Measurements from ENCODE around the gene CRYGC. TPM values are rescaled to one million over a fixed set of nuclear protein-coding genes. Genes with fewer than 3 reads are reported as not detected.

Gene CRYGC
- total and polyA plus RNA-seq, 2 of the 13 experiments (the other 11 are each of a cell fraction or from before 2014, with no cell fraction given): 0.20 to 0.27 TPM

- no peak for TF ChIP-seq RAD51 (IDR thresholded peaks at IDR 0.05; ENCODE audit: borderline replicate concordance)
- TF ChIP-seq MED8 (CRISPR knock-in tag; IDR thresholded peaks at IDR 0.05; ENCODE audit: insufficient replicate concordance): no peak
- TF ChIP-seq ZNF234 (CRISPR knock-in tag; conservative IDR thresholded peaks at IDR 0.05): no peak
- TF ChIP-seq TFE3 (CRISPR knock-in tag; IDR thresholded peaks at IDR 0.05): peak; percentile 35; the same call in 1 of the 2 replicates
- TF ChIP-seq PHF5A (CRISPR knock-in tag; IDR thresholded peaks at IDR 0.05; ENCODE audit: low read depth, unreplicated experiment): no peak
- TF ChIP-seq GTF2F1 (IDR thresholded peaks at IDR 0.05; ENCODE audit: low read length): no peak
- TF ChIP-seq E2F1 (CRISPR knock-in tag; IDR thresholded peaks at IDR 0.05): no peak
- TF ChIP-seq EP300 (IDR thresholded peaks at IDR 0.05; ENCODE audit: low read depth in 2 of 2, low read length in 2 of 2): peak in 1 of 2 experiments; percentile 34; a peak in 1 of 4 replicates
- TF ChIP-seq EP300 (CRISPR knock-in tag; IDR thresholded peaks at IDR 0.05; ENCODE audit: borderline replicate concordance): no peak
- no peak for TF ChIP-seq BRD4 (CRISPR knock-in tag; IDR thresholded peaks at IDR 0.05)
- TF ChIP-seq THAP11 (CRISPR knock-in tag; IDR thresholded peaks at IDR 0.05): peak; percentile 45; the same call in 1 of the 2 replicates
- TF ChIP-seq ZNF773 (CRISPR knock-in tag; IDR thresholded peaks at IDR 0.05; ENCODE audit: borderline replicate concordance): no peak
- TF ChIP-seq GATA4 (IDR thresholded peaks at IDR 0.05; ENCODE audit: borderline replicate concordance, low read depth): no peak
- TF ChIP-seq ZSCAN30 (CRISPR knock-in tag; IDR thresholded peaks at IDR 0.05): no peak
- TF ChIP-seq ATF7-NPFF (CRISPR knock-in tag; IDR thresholded peaks at IDR 0.05; ENCODE audit: low read depth): no peak
- TF ChIP-seq ZNF121 (CRISPR knock-in tag; IDR thresholded peaks at IDR 0.05): no peak
- TF ChIP-seq TBP (CRISPR knock-in tag; IDR thresholded peaks at IDR 0.05): no peak
- TF ChIP-seq ERF (CRISPR knock-in tag; IDR thresholded peaks at IDR 0.05): no peak
- TF ChIP-seq ZNF3 (CRISPR knock-in tag; IDR thresholded peaks at IDR 0.05): no peak
- TF ChIP-seq ZNF414 (CRISPR knock-in tag; IDR thresholded peaks at IDR 0.05): peak; percentile 60; the same call in 1 of the 2 replicates
- TF ChIP-seq SMC3 (IDR thresholded peaks at IDR 0.05; ENCODE audit: low read length): no peak
- no peak for TF ChIP-seq NR3C1 (CRISPR knock-in tag; IDR thresholded peaks at IDR 0.05)
- TF ChIP-seq FOSL2 (CRISPR knock-in tag; IDR thresholded peaks at IDR 0.05): peak; percentile 83
- no peak for TF ChIP-seq ZNF572 (CRISPR knock-in tag; IDR thresholded peaks at IDR 0.05)
- 0 out of 2 replicates have a peak, but pooled peaks have one; percentile 4 for TF ChIP-seq BHLHE40 (IDR thresholded peaks at IDR 0.05; ENCODE audit: low read length)
- TF ChIP-seq ZNF639 (CRISPR knock-in tag; conservative IDR thresholded peaks at IDR 0.05): no peak
- peak; percentile 74; the same call in 1 of the 2 replicates for TF ChIP-seq CCDC6 (CRISPR knock-in tag; IDR thresholded peaks at IDR 0.05)
- TF ChIP-seq ZFP62 (CRISPR knock-in tag; IDR thresholded peaks at IDR 0.05): no peak
These were observed at the start of gene CRYGC (continued) for GRCh38 chr2:208129744-208130711.

Data from HepG2 (cell line).